Measurements from ENCODE around the gene FLRT1.

Gene FLRT1, protein sequence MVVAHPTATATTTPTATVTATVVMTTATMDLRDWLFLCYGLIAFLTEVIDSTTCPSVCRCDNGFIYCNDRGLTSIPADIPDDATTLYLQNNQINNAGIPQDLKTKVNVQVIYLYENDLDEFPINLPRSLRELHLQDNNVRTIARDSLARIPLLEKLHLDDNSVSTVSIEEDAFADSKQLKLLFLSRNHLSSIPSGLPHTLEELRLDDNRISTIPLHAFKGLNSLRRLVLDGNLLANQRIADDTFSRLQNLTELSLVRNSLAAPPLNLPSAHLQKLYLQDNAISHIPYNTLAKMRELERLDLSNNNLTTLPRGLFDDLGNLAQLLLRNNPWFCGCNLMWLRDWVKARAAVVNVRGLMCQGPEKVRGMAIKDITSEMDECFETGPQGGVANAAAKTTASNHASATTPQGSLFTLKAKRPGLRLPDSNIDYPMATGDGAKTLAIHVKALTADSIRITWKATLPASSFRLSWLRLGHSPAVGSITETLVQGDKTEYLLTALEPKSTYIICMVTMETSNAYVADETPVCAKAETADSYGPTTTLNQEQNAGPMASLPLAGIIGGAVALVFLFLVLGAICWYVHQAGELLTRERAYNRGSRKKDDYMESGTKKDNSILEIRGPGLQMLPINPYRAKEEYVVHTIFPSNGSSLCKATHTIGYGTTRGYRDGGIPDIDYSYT
- total RNA-seq: 0 to 1.5 (median 0) reads per million in 17 experiments

DNA sequence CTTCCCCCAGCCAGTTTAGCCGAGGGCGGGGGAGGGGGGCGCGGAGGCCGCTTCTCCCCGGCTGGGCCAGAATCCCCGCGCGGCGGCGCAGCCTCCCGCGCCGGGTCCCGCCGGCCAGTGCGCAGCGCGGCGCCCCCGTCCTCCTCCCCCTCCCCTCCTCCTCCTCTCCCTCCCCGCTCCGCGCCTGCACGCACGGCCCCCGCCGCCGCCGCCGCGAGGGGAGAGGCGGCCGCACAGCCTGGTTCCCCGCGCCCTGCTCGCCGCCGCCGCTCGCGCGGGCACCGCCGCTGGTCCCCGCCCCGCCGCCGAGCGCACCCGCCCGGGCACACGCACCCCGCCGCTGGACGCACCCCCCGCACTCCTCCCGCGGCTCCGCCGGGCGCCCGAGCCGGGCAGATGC is at the start of gene FLRT1:
TSS of gene FLRT1 (plus strand) at position 356 of the 400 bp plus-strand sequence. CDS start 80,337 bp downstream, outside the sequence.
- DNase-seq: peak in 2 of 4 experiments; percentile 17 to 35

DNA sequence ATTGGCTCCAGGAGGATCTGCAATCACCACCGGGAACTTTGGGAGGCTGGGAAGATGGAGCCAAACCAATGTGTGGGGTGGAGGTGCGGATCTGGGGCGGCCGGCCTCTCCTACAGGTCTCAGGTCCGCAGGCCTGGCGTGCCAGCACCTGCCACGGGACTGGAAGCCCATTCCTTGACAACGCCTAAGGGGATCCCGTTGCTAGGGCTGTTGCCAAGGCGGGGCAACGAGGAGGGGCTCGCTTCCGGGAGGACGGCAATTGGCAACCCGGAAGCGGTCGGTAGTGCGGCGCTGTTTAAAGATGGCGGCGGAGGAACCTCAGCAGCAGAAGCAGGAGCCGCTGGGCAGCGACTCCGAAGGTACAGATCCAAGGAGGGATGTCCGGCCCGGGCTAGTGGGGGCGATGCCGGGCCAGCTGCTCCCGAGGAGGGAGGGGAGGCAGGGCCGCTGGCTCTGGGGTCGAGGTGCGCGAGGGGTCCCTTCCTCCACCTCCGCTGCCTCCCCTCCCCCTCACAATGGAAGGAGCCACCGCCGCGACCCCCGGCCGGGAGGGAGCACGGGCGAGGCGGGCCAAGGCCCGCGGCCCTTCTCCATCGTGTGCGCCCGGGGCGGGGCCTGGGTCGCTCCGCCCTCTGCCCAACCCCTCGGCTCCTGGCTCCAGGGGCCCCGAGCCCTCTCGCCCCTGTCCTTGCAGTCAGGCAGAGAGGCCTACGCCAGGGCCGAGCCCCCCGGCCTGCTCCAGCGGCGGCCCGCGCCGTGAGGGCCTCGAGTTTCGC is 49.4 kb upstream of the FLRT1 start, which contains the start of gene OTUB1:
TSS of gene OTUB1 (plus strand) at position 283 of the 776 bp plus-strand sequence. CDS start at position 302, 19 bp downstream.
- DNase-seq: peak; percentile 87 to 94 (median 92)

DNA sequence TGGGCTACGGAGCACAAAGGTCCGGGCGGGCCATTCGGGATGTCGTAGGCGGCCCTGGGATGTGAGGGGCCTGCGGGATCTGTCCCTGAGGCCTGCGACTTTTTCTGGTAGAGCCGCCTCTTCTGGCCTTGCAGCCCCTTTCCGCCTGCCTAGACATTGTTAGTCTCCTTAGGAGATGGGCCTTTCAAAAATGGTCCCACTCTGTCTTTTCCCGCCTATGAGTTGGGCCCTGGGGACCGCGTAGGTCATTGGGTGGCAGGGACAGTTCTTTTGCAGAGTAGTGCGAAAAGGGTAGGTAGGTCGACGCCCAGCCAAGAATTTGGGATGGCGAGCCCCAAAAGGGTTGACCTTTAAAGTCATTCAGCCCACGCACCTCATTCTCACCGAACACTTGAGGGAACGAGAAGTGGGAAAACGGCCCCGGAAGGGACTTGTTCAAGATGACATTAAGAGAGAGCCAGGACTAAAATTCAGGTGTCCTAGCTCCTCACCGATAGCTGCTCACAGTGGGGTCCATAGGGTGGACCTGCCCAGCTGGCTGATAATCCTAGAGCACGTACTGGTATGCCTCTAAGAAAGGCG is 48.7 kb upstream of the FLRT1 start:
- DNase-seq: peak in 1 of 4 experiments; percentile 24

DNA sequence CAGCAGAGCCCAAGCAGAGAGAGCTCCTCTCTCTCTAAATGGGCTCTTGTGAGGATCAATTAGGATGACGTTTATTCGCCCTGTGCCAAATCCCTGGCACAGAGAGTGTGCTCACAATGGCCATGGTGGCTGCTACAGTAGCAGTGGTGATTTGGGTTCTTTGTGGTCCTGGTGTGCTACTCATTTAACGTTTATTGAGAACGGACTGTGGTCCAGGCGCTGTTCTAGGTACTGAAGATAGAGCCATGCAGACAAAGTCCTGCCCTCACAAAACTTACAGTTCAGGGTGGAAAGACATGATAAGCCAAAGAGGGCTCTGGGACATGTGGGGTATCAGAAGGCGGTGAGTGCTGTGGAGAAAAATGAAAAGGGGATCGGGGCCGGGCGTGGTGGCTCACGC is 44.2 kb upstream of the FLRT1 start:
- DNase-seq: no peak

DNA sequence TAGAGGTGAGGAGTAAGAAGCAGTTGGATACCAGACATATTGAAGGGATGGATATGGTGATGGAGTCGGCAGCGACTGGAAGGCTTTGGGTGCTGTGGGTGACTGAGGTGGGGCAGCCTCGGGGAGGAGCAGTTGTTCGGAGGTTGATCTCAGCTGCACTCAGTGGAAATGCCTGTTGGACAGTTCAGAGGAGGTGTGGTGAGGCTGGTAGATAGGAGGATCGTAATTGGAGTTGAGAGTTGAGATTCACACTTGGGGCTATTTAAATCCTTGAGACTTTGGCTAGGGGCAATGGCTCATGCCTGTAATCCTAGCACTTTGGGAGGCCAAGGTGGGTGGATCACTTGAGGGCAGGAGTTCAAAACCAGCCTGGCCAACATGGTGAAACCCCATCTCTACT is 42.6 kb upstream of the FLRT1 start:
- DNase-seq: no peak

DNA sequence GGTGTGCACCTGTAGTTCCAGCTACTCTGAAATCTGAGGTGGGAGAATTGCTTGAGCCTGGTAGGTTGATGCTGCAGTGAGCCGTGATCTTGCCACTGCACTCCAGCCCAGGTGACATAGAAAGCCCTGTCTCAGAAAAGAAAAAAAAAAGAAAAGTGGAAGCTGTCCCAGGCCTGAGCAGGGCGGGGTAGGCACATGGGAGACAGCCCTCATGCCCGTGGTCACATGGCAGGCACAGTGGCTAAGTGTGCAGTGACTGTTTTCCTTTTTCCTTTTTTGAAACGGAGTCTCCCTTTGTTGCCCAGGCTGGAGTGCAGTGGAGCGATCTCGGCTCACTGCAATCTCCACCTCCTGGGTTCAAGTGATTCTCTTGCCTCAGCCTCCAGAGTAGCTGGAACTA is 41.7 kb upstream of the FLRT1 start:
- peak; percentile 52 to 81 (median 77) for DNase-seq

DNA sequence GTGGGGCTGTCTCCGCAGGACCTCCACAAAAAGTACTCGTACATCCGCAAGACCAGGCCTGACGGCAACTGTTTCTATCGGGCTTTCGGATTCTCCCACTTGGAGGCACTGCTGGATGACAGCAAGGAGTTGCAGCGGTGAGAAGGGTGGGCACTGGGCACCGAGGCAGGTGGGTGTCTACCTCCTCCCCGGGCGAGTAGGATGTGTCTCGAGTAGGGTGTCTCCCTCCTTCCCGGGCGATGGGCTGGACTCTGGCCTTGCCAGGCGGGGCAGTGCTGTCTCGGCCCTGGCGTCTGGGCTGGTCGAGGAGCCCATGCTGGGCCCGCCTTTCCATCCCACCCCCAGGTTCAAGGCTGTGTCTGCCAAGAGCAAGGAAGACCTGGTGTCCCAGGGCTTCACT is 39.2 kb upstream of the FLRT1 start:
- DNase-seq: no peak

DNA sequence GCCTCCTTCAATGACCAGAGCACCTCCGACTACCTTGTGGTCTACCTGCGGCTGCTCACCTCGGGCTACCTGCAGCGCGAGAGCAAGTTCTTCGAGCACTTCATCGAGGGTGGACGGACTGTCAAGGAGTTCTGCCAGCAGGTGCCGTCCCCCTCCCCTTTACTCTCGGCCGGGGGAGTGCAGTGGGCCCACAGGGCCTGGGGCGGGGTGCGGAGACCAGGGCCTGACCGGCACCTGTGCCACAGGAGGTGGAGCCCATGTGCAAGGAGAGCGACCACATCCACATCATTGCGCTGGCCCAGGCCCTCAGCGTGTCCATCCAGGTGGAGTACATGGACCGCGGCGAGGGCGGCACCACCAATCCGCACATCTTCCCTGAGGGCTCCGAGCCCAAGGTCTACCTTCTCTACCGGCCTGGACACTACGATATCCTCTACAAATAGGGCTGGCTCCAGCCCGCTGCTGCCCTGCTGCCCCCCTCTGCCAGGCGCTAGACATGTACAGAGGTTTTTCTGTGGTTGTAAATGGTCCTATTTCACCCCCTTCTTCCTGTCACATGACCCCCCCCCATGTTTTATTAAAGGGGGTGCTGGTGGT is 38.5 kb upstream of the FLRT1 start:
- DNase-seq: no peak

DNA sequence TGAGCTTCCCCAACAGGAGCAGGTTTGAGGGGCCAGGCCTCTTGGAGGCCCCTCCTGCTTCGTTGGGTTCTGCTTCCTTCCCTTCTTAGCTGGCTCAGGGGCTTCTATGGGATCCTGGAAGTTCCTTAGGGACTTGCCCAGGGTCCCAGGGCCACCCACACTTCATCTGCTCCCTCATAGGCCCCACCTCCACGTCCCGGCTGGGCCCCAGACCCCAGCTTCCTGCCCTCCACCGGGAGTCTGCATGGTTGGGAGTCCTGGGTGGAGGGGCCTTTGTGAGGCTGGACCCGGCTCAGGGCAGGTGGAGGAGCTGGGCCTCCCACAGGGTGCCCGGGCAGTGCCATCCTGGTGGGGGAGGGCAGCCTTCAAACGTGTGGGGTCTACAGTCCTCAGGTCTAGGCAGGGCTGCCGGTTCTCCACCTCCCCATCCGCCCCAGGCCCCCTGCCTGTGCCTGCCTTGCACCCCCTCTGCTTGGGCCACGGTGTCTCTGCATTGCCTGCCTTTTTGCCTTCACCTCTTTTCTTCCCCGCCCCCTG is 37.9 kb upstream of the FLRT1 start:
- DNase-seq: no peak

DNA sequence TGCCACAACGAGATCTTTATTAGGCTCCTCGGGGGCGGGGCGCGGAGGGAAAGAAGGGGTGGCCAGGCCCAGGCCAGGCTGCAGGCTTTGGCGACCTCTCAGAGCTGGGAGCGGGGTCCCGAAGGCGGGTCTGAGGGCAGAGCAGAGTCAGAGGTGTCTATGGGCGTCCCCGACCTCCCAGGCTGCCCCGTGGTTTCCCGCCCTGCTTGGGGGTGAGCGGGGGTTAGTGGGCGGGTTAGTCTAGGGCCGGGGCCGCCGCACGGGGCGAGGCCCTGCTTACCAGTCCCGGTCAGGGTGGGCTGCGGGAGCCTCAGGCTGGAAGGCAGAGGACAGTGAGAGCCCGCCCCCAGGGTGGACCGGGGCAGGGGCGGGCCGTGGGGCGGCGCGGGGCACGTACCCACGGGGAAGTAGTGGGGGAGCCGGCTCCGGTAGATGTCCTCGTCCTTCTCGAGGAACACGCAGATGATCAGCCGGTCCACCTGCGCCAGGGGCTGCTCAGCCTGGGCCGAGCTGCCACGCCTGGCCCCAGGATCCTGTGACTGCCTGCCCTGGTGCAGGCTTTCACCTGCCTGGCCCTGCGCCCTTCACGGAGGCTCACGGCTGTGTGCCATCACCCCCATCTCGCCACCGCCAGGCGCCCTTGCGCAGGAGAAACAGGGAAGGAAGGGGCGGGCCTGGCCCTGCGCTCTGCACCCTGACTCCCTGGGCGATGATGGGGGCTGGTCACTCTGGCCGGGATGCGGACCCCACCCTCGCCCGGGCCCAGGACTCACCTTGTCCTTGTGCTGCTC is 37.0 kb upstream of the FLRT1 start:
- DNase-seq: peak in 3 of 4 experiments; percentile 30 to 61 (median 52)

DNA sequence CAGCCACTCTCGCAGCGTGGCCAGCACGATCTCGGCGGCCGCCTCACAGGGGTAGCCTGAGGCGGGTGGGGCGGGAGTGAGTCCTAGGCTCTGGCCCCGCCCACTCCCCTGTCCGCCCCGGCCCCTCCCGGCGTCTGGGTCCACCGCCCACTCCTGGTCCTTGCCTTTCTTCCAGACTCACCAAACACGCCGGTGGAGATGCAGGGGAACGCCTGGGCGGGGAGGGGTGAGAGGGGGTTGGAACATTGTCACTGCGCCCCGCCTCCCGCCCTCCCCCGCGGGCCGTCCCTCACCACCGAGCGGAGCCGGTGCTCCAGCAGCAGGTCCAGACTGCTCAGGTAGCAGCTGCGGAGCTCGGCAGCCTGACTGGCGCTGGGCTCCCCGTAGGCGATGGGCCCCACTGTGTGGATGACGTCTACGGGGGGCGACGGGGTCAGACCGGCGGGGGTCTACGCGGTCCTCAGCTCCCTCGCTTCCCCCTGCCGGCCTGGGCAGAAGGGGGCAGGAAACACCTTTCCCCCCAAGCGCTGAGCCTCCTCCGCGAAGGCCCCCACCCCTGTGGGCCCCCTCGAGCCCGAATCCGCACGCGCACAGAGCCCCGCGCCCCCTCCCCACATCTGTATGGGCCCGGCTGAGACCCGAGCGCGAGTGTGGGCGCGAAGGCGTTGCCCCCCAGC is 36.2 kb upstream of the FLRT1 start:
- peak; percentile 36 to 66 (median 56) for DNase-seq

DNA sequence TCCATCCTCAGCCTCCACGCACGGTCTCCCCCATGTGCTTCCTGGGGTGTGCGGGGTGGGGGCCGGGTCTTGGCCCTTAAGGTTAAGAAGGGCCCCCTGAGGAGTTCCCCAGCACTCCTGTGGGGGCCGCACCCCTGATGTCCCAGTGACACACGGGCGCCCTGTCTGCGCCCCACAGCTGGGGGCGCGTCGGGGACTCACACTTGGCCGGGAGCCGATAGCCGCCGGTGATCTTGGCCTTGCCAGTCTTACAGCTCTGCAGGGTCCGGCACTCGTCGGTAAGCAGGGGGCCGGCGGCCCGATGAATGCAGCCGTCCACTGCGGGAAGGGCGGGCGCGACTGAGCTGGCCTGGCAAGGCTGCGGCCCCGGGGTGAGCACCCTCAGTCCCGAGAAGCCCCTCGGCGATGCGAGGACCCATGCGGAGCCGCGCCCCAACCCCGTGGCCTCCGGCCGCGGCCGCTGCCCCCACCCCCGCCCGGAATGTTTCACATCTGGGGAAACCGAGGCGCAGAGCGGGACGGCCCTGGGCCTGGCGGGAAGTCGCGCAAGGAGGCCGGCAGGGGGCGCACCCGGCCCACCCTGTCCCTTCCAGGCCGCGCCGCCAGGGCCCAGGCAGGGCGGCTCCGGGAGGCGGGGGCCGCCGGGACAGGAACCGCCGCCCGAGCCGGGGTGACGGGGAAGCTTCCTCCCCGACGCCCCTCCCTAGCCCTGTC is 35.5 kb upstream of the FLRT1 start:
- DNase-seq: peak; percentile 88 to 95 (median 93)

DNA sequence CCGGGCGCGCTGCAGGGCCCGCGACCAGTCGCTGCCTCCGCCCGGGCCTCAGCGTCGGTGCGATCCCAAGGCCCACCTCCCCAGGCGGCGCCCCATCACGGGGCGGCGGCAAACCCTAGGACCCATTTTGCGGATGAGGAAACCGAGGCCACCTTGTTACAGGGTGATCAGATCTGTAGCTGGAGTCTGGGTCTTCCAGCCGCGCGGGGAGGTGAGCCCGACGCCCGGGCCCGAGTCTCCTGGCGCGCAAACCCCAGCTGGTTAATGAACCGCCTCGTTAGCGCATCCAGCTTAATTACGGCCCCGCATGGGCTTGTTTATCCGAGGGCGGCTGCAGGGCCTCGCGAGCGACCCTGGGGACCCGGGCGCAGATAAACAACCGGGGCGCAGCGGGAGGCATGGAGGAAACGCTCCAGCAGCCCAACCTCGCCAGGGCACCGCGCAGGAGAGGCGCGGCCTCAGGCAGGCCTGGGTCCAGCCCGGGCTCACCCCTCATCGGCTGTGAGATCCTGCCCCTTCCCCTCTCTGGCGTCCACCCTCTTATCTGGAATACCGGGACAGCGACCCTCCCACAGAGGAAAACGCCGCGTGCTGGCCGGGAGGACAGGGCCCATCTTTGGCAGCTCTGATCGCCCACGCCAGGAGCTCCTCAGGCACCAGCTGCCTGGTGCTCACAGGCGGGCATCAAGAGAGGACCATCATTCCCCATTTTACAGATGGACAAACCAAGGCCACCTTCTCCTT is 34.8 kb upstream of the FLRT1 start:
- DNase-seq: no peak

DNA sequence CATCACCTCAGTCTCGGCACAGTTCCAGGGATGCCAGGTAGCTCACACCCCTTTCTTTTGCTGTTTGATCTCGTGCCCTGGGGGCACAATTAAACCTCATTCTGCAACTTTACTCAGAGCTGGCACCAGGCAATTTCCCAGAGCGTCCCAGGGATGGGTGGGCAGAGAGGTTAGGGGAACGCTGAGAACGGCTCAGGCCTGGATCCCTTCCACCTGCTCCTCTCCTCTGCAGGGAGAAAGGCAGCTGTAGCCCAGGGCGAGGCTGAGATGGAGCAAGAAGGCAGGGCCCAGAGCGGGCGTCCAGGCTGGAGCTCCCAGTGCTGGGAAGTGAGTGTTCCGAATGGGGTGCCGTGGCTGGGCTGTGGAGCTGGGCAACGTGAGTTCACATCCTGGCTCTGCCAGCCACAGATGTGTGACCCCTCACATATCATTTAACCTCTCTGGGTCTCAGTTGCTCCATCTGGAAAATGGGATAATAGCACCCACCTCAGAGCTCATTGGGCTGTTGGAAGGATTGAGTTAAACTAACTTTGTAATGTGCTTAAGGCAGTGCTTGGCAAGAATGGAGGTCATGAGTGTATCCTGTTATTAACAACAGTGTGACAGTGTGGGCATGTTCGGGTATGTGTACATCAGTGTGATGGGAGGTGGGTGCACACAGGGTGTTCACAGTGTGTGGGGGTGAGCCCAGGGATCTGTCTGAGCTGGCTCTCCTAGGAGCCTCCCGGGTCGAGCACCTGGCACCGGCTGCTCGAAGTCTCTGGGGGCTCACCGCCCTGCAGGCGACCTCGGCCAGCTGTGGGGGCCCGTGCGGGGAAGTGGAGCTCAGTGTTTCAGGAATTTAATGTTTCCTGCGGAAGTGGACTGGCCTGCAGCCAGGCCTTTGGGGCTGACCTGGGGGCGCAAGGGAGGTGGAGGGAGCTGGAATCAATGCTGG is 34.0 kb upstream of the FLRT1 start:
- DNase-seq: peak in 3 of 4 experiments; percentile 34 to 50 (median 38)

DNA sequence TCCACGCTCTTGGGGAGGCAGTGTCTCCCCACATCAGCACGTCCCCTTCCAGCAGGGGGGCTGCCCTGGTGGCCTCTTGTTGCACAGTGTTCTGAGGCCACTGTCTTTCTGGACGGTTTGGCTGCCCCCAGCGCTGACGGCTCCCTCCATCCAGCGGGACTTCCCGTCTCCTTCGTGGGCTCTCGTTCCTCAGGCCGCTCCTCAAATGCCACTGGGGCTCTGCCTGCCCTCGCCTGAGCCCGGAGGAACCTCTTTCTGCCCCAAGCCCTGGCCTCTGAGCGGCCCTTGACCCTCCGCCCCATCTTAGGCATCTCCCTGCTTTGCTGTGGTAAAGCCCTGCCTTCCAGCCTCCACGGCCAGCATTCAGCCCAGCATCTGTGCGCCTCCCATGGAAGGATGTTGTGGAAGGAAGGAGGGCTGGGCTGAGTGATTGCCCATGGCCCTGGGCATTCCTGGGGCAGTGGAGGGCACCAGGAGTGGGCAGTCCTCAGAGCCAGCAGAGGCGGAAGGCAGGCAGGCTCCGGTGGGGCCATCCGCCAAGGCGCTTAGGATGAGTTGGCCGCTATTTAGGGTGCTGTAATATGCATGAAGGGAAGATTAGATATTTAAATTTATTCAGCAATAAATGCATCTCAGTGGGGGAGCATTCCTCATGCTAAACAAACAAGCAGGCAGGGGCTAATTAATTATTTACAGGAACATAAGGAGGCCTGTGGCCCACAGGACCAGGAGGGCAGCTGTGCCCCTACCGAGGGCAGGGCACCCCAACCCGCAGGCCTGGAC is 31.7 kb upstream of the FLRT1 start:
- DNase-seq: no peak

DNA sequence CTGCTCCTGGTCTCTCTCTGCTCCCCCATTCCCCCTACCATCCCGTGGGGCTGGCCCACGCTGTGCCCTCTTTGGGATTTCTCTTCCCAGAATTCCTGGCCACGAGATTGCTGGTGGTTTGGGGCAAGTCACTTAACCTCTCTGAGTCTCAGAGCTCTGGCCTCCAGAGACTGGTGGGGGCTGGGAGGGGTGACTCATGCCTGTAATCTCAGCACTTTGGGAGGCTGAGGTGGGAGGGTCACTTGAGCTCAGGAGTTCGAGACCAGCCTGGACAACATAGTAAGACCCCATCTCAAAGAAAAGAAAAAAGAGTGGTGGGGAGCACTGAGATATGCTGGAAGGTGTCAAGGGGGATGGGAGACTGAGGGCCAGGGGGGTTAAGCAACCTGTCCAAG is 31.1 kb upstream of the FLRT1 start:
- no peak for DNase-seq

DNA sequence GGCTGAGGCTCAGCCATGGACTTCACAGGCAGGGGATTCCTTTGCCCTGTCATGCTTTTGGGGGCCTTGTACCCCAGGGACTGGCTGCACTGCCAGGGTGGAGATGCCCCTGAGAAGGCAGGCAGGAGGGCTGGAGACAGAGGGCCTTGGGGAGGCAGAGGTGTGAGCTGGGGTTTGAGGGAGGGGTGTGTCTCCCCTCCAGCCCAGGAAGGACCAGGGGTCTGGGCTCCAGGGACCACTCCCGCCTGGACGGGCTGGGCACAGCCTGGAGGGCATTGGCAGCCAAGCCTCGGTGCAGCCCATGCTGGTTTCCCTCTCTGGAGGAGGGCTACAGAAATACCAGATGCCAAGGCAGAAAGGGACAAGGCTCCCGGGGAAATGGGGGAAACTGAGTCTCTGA is 30.0 kb upstream of the FLRT1 start:
- no peak for DNase-seq

Data from suppressor macrophage (primary cell).